NB4 (cell line): ENCODE results near the gene FBXW2.

Experiments
- POLR2A ChIP-seq: IDR thresholded peaks from 2 replicates; pipeline ENCODE4 v1.6.1; 2011; ENCODE audit warnings: mild to moderate bottlenecking; ENCODE audit not compliant: insufficient read length; ENCODE audit errors: extremely low read depth
- TF ChIP-seq, protein P1 (sequence below): IDR thresholded peaks from one replicate; pipeline ENCODE4 v1.5.1; 2012; ENCODE audit warnings: low read depth, low read length

DNA sequence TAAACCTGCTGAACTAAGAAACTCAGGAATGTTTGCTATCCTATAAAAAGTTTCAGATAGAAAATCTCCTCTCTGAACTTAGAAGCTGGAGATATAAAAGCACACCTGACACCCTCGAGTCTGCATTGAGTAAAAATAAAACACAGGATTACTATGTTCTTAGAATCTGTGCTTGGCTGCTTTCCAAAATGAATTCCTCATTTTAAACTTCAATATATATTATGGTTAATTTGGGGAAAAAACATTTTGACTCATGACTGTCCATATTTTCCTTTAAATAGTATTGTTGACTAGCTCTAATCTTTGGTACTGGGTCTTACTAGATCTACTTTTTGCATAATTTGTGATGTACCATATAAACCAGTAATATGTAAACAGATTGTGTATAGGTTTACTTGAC is 36.7 kb downstream of the FBXW2 start:
- TF ChIP-seq POLR2A = no peak
- TF ChIP-seq, protein P1, sequence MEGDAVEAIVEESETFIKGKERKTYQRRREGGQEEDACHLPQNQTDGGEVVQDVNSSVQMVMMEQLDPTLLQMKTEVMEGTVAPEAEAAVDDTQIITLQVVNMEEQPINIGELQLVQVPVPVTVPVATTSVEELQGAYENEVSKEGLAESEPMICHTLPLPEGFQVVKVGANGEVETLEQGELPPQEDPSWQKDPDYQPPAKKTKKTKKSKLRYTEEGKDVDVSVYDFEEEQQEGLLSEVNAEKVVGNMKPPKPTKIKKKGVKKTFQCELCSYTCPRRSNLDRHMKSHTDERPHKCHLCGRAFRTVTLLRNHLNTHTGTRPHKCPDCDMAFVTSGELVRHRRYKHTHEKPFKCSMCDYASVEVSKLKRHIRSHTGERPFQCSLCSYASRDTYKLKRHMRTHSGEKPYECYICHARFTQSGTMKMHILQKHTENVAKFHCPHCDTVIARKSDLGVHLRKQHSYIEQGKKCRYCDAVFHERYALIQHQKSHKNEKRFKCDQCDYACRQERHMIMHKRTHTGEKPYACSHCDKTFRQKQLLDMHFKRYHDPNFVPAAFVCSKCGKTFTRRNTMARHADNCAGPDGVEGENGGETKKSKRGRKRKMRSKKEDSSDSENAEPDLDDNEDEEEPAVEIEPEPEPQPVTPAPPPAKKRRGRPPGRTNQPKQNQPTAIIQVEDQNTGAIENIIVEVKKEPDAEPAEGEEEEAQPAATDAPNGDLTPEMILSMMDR = no peak
